Measurements from ENCODE around the gene PSMB9.

The PSMB9 gene

DNA sequence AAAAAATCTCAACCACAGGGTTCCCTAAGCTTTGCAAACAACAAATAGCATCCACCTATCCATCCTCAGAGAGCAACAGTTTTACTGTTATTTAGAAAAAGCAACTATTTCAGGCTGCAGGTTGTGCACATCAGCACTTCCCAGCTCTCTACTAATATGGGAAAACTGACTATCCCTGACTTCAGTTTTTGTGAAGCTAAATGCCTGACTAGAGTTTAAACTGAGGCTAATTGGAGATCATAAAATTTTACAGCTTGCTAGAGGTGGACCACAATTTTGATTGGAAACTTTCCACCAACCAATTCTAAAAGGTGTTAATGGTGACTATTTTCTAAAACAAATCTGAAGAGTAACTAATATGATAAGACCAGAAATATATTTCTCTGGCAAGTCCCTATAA lies 50.0 kb downstream of the PSMB9 start:
- TF ChIP-seq, protein P1, sequence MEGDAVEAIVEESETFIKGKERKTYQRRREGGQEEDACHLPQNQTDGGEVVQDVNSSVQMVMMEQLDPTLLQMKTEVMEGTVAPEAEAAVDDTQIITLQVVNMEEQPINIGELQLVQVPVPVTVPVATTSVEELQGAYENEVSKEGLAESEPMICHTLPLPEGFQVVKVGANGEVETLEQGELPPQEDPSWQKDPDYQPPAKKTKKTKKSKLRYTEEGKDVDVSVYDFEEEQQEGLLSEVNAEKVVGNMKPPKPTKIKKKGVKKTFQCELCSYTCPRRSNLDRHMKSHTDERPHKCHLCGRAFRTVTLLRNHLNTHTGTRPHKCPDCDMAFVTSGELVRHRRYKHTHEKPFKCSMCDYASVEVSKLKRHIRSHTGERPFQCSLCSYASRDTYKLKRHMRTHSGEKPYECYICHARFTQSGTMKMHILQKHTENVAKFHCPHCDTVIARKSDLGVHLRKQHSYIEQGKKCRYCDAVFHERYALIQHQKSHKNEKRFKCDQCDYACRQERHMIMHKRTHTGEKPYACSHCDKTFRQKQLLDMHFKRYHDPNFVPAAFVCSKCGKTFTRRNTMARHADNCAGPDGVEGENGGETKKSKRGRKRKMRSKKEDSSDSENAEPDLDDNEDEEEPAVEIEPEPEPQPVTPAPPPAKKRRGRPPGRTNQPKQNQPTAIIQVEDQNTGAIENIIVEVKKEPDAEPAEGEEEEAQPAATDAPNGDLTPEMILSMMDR (conservative IDR thresholded peaks at IDR 0.05; ENCODE audit: low read depth, low read length): no peak
- no peaks in the 10 kb centered on the region for H3K4me1 ChIP-seq (ENCODE audit: low read depth, poor library complexity, severe bottlenecking)
- no peak overlapping the region for H3K27ac ChIP-seq
- no peaks in the 10 kb centered on the region for H3K27me3 ChIP-seq (ENCODE audit: insufficient read depth, low read depth)
- H3K36me3 ChIP-seq (ENCODE audit: insufficient read depth): no peaks in the 10 kb centered on the region
- no peak overlapping the region for H3K4me3 ChIP-seq (IDR thresholded peaks at IDR 0.05; ENCODE audit: insufficient read depth, low read depth, low read length)
- H4K20me1 ChIP-seq (ENCODE audit: insufficient read depth): no peaks in the 10 kb centered on the region
- H3K4me2 ChIP-seq: no peak overlapping the region
- H3K9ac ChIP-seq: no peak overlapping the region; the same call in 1 of the 2 replicates
- H3K79me2 ChIP-seq (ENCODE audit: insufficient read depth, low read depth): no peaks in the 10 kb centered on the region
- no peak overlapping the region for H2AFZ ChIP-seq (ENCODE audit: low read depth)

DNA sequence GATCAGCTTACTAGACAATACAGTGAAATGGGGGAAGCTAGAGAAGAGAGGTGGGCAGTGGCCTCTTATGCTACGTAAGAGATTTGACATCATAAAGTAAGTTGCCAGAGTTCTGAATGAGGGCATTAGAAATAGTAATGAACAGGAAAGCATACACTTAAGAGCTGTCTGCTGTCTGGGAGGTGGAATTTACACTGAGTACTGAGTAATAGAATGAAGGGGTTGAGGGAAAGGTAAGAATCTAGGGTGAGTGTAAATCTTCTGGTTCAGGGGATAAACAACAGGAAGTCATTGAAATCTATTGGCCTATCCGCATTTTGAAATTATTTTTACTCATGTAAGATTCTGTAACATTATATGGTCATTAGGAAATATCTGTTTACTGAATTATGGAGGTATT lies 51.1 kb downstream of the PSMB9 start:
- H3K27ac ChIP-seq: no peak overlapping the region
- H4K20me1 ChIP-seq (ENCODE audit: insufficient read depth): no peaks in the 10 kb centered on the region
- no peaks in the 10 kb centered on the region for H3K36me3 ChIP-seq (ENCODE audit: insufficient read depth)
- no peaks in the 10 kb centered on the region for H3K79me2 ChIP-seq (ENCODE audit: insufficient read depth, low read depth)
- H3K4me1 ChIP-seq (ENCODE audit: low read depth, poor library complexity, severe bottlenecking): no peaks in the 10 kb centered on the region
- H3K9ac ChIP-seq: no peak overlapping the region
- H3K27me3 ChIP-seq (ENCODE audit: insufficient read depth, low read depth): no peaks in the 10 kb centered on the region
- TF ChIP-seq, protein P1 (conservative IDR thresholded peaks at IDR 0.05; ENCODE audit: low read depth, low read length): no peak
- H3K4me2 ChIP-seq: no peak overlapping the region
- H3K4me3 ChIP-seq (IDR thresholded peaks at IDR 0.05; ENCODE audit: insufficient read depth, low read depth, low read length): no peak overlapping the region
- no peak overlapping the region for H2AFZ ChIP-seq (ENCODE audit: low read depth)

DNA sequence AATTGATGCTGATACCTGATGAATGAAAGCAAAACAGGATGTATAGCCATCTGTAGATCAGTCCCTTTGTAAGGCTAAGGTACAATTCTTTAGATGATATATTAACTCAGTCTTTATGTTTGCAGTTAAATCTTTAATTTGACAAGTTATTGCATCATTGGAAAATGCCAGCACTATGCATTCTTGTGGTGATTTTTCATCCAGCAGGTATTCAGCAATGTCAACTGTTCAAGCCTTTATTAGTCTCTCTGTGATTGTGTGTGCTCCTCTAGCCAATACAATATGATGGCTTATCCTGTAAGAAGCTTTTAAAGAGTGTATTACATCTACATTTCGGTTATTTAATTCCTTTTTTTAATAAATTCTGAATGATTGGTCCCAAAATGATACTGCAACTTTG lies 52.5 kb downstream of the PSMB9 start:
- H4K20me1 ChIP-seq (ENCODE audit: insufficient read depth): no peaks in the 10 kb centered on the region
- no peaks in the 10 kb centered on the region for H3K27me3 ChIP-seq (ENCODE audit: insufficient read depth, low read depth)
- no peaks in the 10 kb centered on the region for H3K36me3 ChIP-seq (ENCODE audit: insufficient read depth)
- TF ChIP-seq, protein P1 (conservative IDR thresholded peaks at IDR 0.05; ENCODE audit: low read depth, low read length): no peak
- no peaks in the 10 kb centered on the region for H3K79me2 ChIP-seq (ENCODE audit: insufficient read depth, low read depth)
- H3K27ac ChIP-seq: no peak overlapping the region
- H2AFZ ChIP-seq (ENCODE audit: low read depth): no peak overlapping the region
- H3K4me2 ChIP-seq: no peak overlapping the region
- no peak overlapping the region for H3K4me3 ChIP-seq (IDR thresholded peaks at IDR 0.05; ENCODE audit: insufficient read depth, low read depth, low read length)
- H3K4me1 ChIP-seq (ENCODE audit: low read depth, poor library complexity, severe bottlenecking): no peaks in the 10 kb centered on the region
- H3K9ac ChIP-seq: no peak overlapping the region

DNA sequence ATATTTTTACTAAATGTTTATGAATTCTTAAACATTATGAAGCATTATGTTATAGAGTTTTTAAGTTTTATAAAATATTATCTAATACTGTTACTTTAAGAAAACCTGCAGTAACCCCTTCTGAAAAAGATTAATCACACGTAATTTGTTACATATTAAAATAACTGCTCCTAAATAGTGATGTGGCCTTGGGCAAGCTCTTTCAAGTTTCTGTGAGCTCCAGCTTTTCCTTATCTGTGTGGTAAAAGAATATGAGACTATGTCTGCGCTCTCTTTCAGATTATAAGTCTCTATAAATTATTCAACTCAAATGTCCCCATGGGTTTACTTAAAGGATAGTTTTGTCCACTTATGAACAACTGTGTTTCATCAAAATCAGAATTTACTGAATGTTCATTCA lies 54.9 kb downstream of the PSMB9 start:
- Histone ChIP-seq H3K9ac (no peak overlapping the region), H2AFZ (ENCODE audit: low read depth) (no peak overlapping the region), H3K27ac (no peak overlapping the region), H3K27me3 (ENCODE audit: insufficient read depth, low read depth) (no peaks in the 10 kb centered on the region), H3K79me2 (ENCODE audit: insufficient read depth, low read depth) (no peaks in the 10 kb centered on the region), H3K4me1 (ENCODE audit: low read depth, poor library complexity, severe bottlenecking) (no peaks in the 10 kb centered on the region), H4K20me1 (ENCODE audit: insufficient read depth) (no peaks in the 10 kb centered on the region), H3K4me2 (no peak overlapping the region), H3K36me3 (ENCODE audit: insufficient read depth) (no peaks in the 10 kb centered on the region), H3K4me3 (IDR thresholded peaks at IDR 0.05; ENCODE audit: insufficient read depth, low read depth, low read length) (no peak overlapping the region)
- TF ChIP-seq, protein P1 (conservative IDR thresholded peaks at IDR 0.05; ENCODE audit: low read depth, low read length): no peak

Measured in KMS-11 (cell line).